Omental fat pad (tissue), 4 donors: ENCODE data around the gene SLC12A4. TPM values are rescaled to one million over a fixed set of nuclear protein-coding genes. Genes with fewer than 3 reads are reported as not detected.
A peak's percentile ranks its signal among the peaks of the same experiment; 100 is the strongest.

Source experiments
- ATAC-seq: fragments of 150-250 bp; one replicate; pipeline ENCODE4 v1.9.1; 2016; ENCODE audit warnings: mild to moderate bottlenecking, moderate library complexity; ENCODE audit not compliant: low FRiP score
- DNase-seq: peaks from one replicate; pipeline ENCODE4 v3.0.0-alpha.2; 2019; ENCODE audit warnings: low spot score
- CTCF ChIP-seq, 3 donors: fragments of 450-650 bp; IDR thresholded peaks; one replicate each; pipeline ENCODE4 v1.5.1; 2016 to 2017; ENCODE audit warnings: antibody characterized with exemption in 3 of 3, mild to moderate bottlenecking in 3 of 3, moderate library complexity in 2 of 3
- total RNA-seq, 4 donors: library from RNA; depleted of rRNA; stranded (reverse); fragments of >200 nt; gene quantifications; one replicate each; pipeline ENCODE4 v1.1.0, GENCODE V29; 2016

The SLC12A4 gene
- total RNA-seq, 4 donors from 2014 or later, result 39.4 to 92.2 (median 70.8) TPM

GRCh38 chr16:67930191-67930590 lies 38.2 kb downstream of the SLC12A4 start:
- ATAC-seq (no peak), DNase-seq (no peak)

GRCh38 chr16:67928561-67929364 lies 39.7 kb downstream of the SLC12A4 start:
- peak; percentile 56 for DNase-seq
- ATAC-seq, result peak; percentile 46
- peak in 1 of 3 donors; percentile 71 for TF ChIP-seq CTCF (IDR thresholded peaks at IDR 0.05)

More at GRCh38 chr16:67930191-67930590, 38.2 kb downstream of the SLC12A4 start:
- TF ChIP-seq CTCF (IDR thresholded peaks at IDR 0.05), result no peak

- no peak for TF ChIP-seq CTCF (IDR thresholded peaks at IDR 0.05)
- ATAC-seq (no peak), DNase-seq (no peak)
These were observed 40.3 kb downstream of the SLC12A4 start for GRCh38 chr16:67928147-67928546.

GRCh38 chr16:67927131-67927941 lies 41.1 kb downstream of the SLC12A4 start:
- no peak for DNase-seq
- no peak for ATAC-seq
- TF ChIP-seq CTCF (IDR thresholded peaks at IDR 0.05), result no peak

GRCh38 chr16:67926181-67926750 lies 42.2 kb downstream of the SLC12A4 start:
- ATAC-seq (no peak), DNase-seq (no peak)
- no peak for TF ChIP-seq CTCF (IDR thresholded peaks at IDR 0.05)

GRCh38 chr16:67924140-67924906 lies 44.1 kb downstream of the SLC12A4 start:
- ATAC-seq (no peak), DNase-seq (no peak)
- no peak for TF ChIP-seq CTCF (IDR thresholded peaks at IDR 0.05)
